Bronchial smooth muscle cell (primary cell): ENCODE measurements around the gene CA7. TPM values are rescaled to one million over a fixed set of nuclear protein-coding genes. Genes with fewer than 3 reads are reported as not detected.

Experiments
- total RNA-seq: library from RNA; depleted of rRNA; stranded (reverse); fragments of >200 nt; gene quantifications from 2 replicates; pipeline ENCODE4 v1.2.1, GENCODE V29; 2014

CA7 gene
- total RNA-seq = not detected in 2 replicates

DNA sequence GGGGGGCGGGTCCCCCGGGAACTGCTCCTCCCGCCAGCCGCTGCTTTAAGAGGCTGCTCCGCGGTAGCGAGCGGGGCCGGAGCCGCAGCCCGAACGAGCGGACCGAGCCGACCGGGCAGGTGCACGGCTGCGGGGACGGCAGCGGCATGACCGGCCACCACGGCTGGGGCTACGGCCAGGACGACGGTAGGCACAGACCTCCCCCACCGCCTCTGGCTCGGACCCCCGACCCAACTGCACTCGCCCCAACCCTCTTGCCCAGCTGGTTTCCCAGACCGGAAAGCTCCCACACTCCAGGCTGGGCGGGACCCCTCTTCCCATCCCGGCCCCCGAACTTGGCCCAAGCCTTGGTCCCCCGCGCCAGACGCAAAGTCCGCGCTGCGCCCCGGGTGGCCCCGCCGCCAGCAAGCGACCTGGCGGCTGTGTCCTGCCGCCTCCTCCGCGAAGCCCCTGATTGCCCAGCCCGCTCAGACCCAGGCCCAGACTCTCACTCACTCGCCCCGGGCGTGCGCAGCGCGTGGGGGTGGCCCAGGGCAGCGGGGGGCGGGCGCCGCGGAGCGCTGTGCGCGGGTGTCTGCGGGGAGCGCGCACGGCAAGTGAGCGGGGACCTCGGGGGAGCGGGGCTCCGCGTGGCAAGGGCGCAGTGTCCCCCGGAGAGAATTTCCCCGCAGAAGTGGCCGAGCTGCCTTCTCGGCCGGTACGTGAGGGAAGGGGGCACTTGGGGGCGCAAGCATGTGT, at the start of gene CA7:
CA7 (plus strand) TSS at position 73 of the 738 bp plus-strand sequence; CDS start at position 147, 74 bp downstream.

DNA sequence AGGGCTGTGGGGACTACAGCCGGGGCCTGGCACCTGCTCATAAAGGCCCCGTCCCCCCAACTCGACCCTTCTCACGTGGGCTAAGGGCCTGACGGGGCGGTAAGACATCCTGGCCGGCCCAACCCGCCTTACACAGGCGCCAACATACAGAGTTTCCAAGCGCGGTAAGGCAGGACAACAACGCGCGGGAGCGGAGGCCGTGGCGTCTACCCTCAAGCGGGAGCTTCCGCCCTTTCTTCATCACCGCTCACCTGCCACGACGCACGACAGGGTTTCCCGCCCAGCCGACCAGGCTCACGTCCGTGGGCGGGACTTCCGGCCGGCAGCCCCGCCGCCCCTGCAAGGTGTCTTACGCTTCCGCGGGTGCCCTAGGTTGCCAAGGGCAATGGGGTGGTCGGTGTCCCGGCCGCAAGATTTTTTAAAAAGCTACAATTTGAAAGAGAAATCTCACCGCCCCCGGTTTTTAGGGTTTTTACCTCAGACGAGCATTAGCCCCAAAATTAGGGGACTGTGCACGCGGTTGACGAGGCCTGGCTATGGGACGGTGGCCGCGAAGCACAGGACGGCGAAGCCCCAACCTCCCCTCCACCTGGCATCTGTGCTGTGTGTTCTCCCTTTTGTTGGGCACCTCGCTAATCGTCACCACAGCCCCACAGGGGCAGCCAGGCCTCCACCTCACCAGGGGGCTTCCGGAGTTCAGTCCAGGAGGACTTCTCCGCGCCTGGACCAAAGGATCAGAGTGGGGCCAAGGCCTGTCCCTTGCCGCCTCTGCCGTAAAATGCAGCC, 42.7 kb upstream of the CA7 start, which contains the start of gene TERB1:
TERB1 (minus strand) TSS at position 265 of the 786 bp plus-strand sequence. CDS start 4,786 bp downstream, outside the sequence.

DNA sequence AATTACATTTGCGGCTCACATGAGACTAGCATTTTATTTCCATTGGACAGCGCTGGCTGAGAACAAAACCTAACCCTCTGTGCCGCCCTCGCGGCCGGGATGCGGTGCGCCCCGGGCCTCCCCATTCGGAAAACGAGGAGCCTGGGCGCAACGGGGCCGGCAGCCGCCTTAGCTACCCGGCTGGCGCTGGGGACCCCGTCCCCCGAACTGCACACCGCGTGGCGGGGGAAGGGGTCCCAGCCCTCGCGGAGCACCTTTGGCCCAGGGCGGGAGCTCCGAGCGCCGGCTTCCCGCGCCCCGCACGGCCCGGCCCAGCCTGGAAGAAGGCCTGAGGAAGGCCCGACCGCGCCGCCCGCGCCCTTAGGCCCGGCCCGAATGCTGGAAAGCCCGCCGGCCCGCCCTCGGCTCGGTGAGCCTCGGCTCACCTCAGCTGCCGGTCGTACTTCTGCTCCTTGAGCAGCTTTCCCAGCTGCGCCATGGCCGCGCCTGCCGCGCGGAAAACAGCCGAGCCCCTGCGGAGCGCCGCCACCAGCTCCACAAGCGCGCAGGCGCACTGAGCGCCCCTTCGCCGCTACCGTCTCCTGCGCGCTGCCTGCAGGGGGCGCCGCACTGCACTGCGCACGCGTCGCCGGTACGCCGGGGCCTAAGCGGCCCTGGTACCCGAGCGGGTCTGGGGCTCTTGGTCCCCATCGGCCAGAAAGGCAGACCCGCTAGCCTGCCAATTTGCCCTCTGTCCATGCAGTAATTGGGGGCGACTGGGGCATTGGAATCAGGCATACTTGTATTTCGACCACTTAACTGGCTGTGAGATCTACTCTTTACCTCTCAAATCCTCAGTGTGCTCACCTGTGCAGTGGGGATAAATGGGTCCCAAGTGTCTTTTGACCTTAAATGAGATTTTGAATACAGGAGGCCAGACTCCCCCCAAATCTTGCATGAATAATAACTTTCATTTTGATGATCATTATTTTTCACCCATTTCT, 13.5 kb upstream of the CA7 start, which contains the start of gene NAE1:
NAE1 (minus strand) TSS at position 555 of the 983 bp plus-strand sequence; CDS start at position 478, 77 bp downstream.

GRCh38 chr16:66880288-66881013, 36.2 kb downstream of the CA7 start, which contains the start of gene PDP2:
TSS of gene PDP2 (plus strand) at chr16:66880515. CDS start at chr16:66884285, 3,770 bp downstream.

Other genes starting within 250 kb of the CA7 start
- 5.4 and 8.8 TPM in 2 replicates for gene CMTM3, start 239.7 kb upstream of the CA7 start, total RNA-seq
- 3.5 and 6.5 TPM in 2 replicates for gene CMTM4, start 147.7 kb upstream of the CA7 start, total RNA-seq
- 122 and 152 TPM in 2 replicates for gene DYNC1LI2, start 92.8 kb upstream of the CA7 start, total RNA-seq
- gene TERB1, start 42.8 kb upstream of the CA7 start, total RNA-seq = under 0.01 and 0.09 TPM in 2 replicates
- 52.1 and 56.9 TPM in 2 replicates for gene NAE1, start 13.4 kb upstream of the CA7 start, total RNA-seq
- 5.1 and 5.2 TPM in 2 replicates for gene PDP2, start 36.1 kb downstream of the CA7 start, total RNA-seq
- not detected in 2 replicates for gene CDH16, start 74.5 kb downstream of the CA7 start, total RNA-seq
- gene RRAD, start 81.1 kb downstream of the CA7 start, total RNA-seq = 9.8 and 11.7 TPM in 2 replicates
- gene CIAO2B, start 90.0 kb downstream of the CA7 start, total RNA-seq = 154 and 205 TPM in 2 replicates
- 20.6 and 29.0 TPM in 2 replicates for gene CES2, start 91.1 kb downstream of the CA7 start, total RNA-seq
- 0.17 and 0.95 TPM in 2 replicates for gene CES3, start 116.9 kb downstream of the CA7 start, total RNA-seq
- 1.1 and 3.3 TPM in 2 replicates for gene CES4A, start 144.2 kb downstream of the CA7 start, total RNA-seq
- gene CBFB, start 184.7 kb downstream of the CA7 start, total RNA-seq = 49.2 and 80.2 TPM in 2 replicates